Measurements from ENCODE around the gene HECW1.

HECW1 gene

GRCh38 chr7:43242628-43243255 lies 130.3 kb downstream of the HECW1 start:
- Histone ChIP-seq H3F3A (ENCODE audit: low read depth) (no peaks in the 10 kb centered on the region), H3K4me1 (ENCODE audit: insufficient read depth, low read length, poor library complexity, severe bottlenecking) (no peaks in the 10 kb centered on the region), H4K20me1 (ENCODE audit: insufficient read depth, low read length, poor library complexity, severe bottlenecking) (no peaks in the 10 kb centered on the region), H3K79me2 (ENCODE audit: insufficient read depth, low read length) (no peaks in the 10 kb centered on the region), H3K9me2 (replicated peaks; ENCODE audit: low read depth, low read length) (no peaks in the 10 kb centered on the region), H3K27me3 (ENCODE audit: insufficient read depth, low read length, poor library complexity, severe bottlenecking) (no peaks in the 10 kb centered on the region), H2AFZ (ENCODE audit: low read length) (no peak overlapping the region), H3K4me2 (ENCODE audit: low read depth, low read length, poor library complexity, severe bottlenecking) (no peak overlapping the region), H3K9ac (ENCODE audit: low read depth, low read length, poor library complexity, severe bottlenecking) (no peak overlapping the region), H3K36me3 (ENCODE audit: insufficient read depth, low read length) (no peaks in the 10 kb centered on the region), H3K9me3 (ENCODE audit: insufficient read depth, low read depth, low read length) (no peaks in the 10 kb centered on the region), H3K4me3 (ENCODE audit: low read length, poor library complexity, severe bottlenecking) (no peak overlapping the region)
- TF ChIP-seq CTCF (conservative IDR thresholded peaks at IDR 0.05; ENCODE audit: low read length) (no peak), EZH2phosphoT487 (IDR thresholded peaks at IDR 0.05; ENCODE audit: borderline replicate concordance) (no peak)

- no peaks in the 10 kb centered on the region for H3K9me2 ChIP-seq (replicated peaks; ENCODE audit: low read depth, low read length)
- H3K9me3 ChIP-seq (ENCODE audit: insufficient read depth, low read depth, low read length), result no peaks in the 10 kb centered on the region
- H3K4me1 ChIP-seq (ENCODE audit: insufficient read depth, low read length, poor library complexity, severe bottlenecking), result no peaks in the 10 kb centered on the region
- no peak overlapping the region for H3K4me2 ChIP-seq (ENCODE audit: low read depth, low read length, poor library complexity, severe bottlenecking)
- no peak overlapping the region for H3K4me3 ChIP-seq (ENCODE audit: low read length, poor library complexity, severe bottlenecking)
- TF ChIP-seq CTCF (conservative IDR thresholded peaks at IDR 0.05; ENCODE audit: low read length) (no peak), EZH2phosphoT487 (IDR thresholded peaks at IDR 0.05; ENCODE audit: borderline replicate concordance) (no peak)
- no peak overlapping the region for H3K9ac ChIP-seq (ENCODE audit: low read depth, low read length, poor library complexity, severe bottlenecking)
- H3K79me2 ChIP-seq (ENCODE audit: insufficient read depth, low read length), result no peaks in the 10 kb centered on the region
- no peaks in the 10 kb centered on the region for H3K27me3 ChIP-seq (ENCODE audit: insufficient read depth, low read length, poor library complexity, severe bottlenecking)
- H3K36me3 ChIP-seq (ENCODE audit: insufficient read depth, low read length), result no peaks in the 10 kb centered on the region
- no peaks in the 10 kb centered on the region for H3F3A ChIP-seq (ENCODE audit: low read depth)
- no peaks in the 10 kb centered on the region for H4K20me1 ChIP-seq (ENCODE audit: insufficient read depth, low read length, poor library complexity, severe bottlenecking)
- H2AFZ ChIP-seq (ENCODE audit: low read length), result no peak overlapping the region
Observed at GRCh38 chr7:43244232-43244631, 131.8 kb downstream of the HECW1 start.

GRCh38 chr7:43244784-43245183 lies 132.3 kb downstream of the HECW1 start:
- H3K9me3 ChIP-seq (ENCODE audit: insufficient read depth, low read depth, low read length), result no peaks in the 10 kb centered on the region
- H3K36me3 ChIP-seq (ENCODE audit: insufficient read depth, low read length), result no peaks in the 10 kb centered on the region
- H3K9me2 ChIP-seq (replicated peaks; ENCODE audit: low read depth, low read length), result no peaks in the 10 kb centered on the region
- H3K27me3 ChIP-seq (ENCODE audit: insufficient read depth, low read length, poor library complexity, severe bottlenecking), result no peaks in the 10 kb centered on the region
- no peak overlapping the region for H2AFZ ChIP-seq (ENCODE audit: low read length)
- no peak for TF ChIP-seq EZH2phosphoT487 (IDR thresholded peaks at IDR 0.05; ENCODE audit: borderline replicate concordance)
- TF ChIP-seq CTCF (conservative IDR thresholded peaks at IDR 0.05; ENCODE audit: low read length), result no peak
- H3K4me2 ChIP-seq (ENCODE audit: low read depth, low read length, poor library complexity, severe bottlenecking), result no peak overlapping the region
- H3F3A ChIP-seq (ENCODE audit: low read depth), result no peaks in the 10 kb centered on the region
- no peak overlapping the region for H3K9ac ChIP-seq (ENCODE audit: low read depth, low read length, poor library complexity, severe bottlenecking)
- no peak overlapping the region for H3K4me3 ChIP-seq (ENCODE audit: low read length, poor library complexity, severe bottlenecking)
- no peaks in the 10 kb centered on the region for H3K4me1 ChIP-seq (ENCODE audit: insufficient read depth, low read length, poor library complexity, severe bottlenecking)
- no peaks in the 10 kb centered on the region for H4K20me1 ChIP-seq (ENCODE audit: insufficient read depth, low read length, poor library complexity, severe bottlenecking)
- H3K79me2 ChIP-seq (ENCODE audit: insufficient read depth, low read length), result no peaks in the 10 kb centered on the region
